PFSK-1 (cell line): ENCODE measurements around the gene KIF4A.

ENCODE experiments used
- FOXP2 ChIP-seq: optimal IDR thresholded peaks from 2 replicates; pipeline ENCODE3; 2011; ENCODE audit warnings: borderline replicate concordance, control low read depth, inconsistent platforms; ENCODE audit not compliant: insufficient read depth; ENCODE audit errors: extremely low read length, extremely low read depth
- POLR2AphosphoS5 ChIP-seq: IDR thresholded peaks from 2 replicates; pipeline ENCODE4 v1.6.1; 2012; ENCODE audit warnings: low read depth, mild to moderate bottlenecking, control low read depth, low read length, moderate library complexity
- REST ChIP-seq, 2 experiments: IDR thresholded peaks; 2 replicates each; pipeline versions ENCODE4 v1.6.1 to v1.8.0; 2011 to 2012; ENCODE audit warnings: low read depth in 2 of 2, low read length in 2 of 2, control low read depth in 1 of 2, inconsistent platforms in 1 of 2, mild to moderate bottlenecking in 1 of 2, moderate library complexity in 1 of 2; ENCODE audit not compliant: insufficient read depth in 1 of 2
- SIN3A ChIP-seq: IDR thresholded peaks from 2 replicates; pipeline ENCODE4 v1.6.1; 2012; ENCODE audit warnings: mild to moderate bottlenecking, low read length, moderate library complexity, borderline replicate concordance; ENCODE audit not compliant: insufficient read depth
- TAF1 ChIP-seq: IDR thresholded peaks from 2 replicates; pipeline ENCODE4 v1.6.1; 2012; ENCODE audit warnings: low read length, control low read depth, borderline replicate concordance; ENCODE audit not compliant: insufficient read depth

Gene KIF4A

GRCh38 chrX:70247252-70247651, 42.7 kb upstream of the KIF4A start:
- TF ChIP-seq SIN3A (no peak), REST (IDR thresholded peaks at IDR 0.05; ENCODE audit: insufficient read depth in 1 of 2, low read depth in 2 of 2, low read length in 2 of 2) (no peak), TAF1 (no peak), POLR2AphosphoS5 (no peak), FOXP2 (no peak)

- TF ChIP-seq FOXP2 (no peak), TAF1 (no peak), SIN3A (no peak), POLR2AphosphoS5 (no peak), REST (IDR thresholded peaks at IDR 0.05; ENCODE audit: insufficient read depth in 1 of 2, low read depth in 2 of 2, low read length in 2 of 2) (no peak)
Measured at GRCh38 chrX:70252491-70252890, 37.4 kb upstream of the KIF4A start.

GRCh38 chrX:70253377-70254062, 36.4 kb upstream of the KIF4A start:
- TF ChIP-seq POLR2AphosphoS5 (no peak), FOXP2 (no peak), REST (IDR thresholded peaks at IDR 0.05; ENCODE audit: insufficient read depth in 1 of 2, low read depth in 2 of 2, low read length in 2 of 2) (no peak), SIN3A (no peak), TAF1 (no peak)

GRCh38 chrX:70254063-70254400, 35.9 kb upstream of the KIF4A start:
- no peak for TF ChIP-seq FOXP2
- TF ChIP-seq REST (IDR thresholded peaks at IDR 0.05; ENCODE audit: insufficient read depth in 1 of 2, low read depth in 2 of 2, low read length in 2 of 2) = no peak
- no peak for TF ChIP-seq TAF1
- no peak for TF ChIP-seq POLR2AphosphoS5
- TF ChIP-seq SIN3A = no peak

GRCh38 chrX:70254909-70255308, 35.0 kb upstream of the KIF4A start:
- TF ChIP-seq REST (IDR thresholded peaks at IDR 0.05; ENCODE audit: insufficient read depth in 1 of 2, low read depth in 2 of 2, low read length in 2 of 2) = no peak
- TF ChIP-seq TAF1 = no peak
- TF ChIP-seq SIN3A = no peak
- no peak for TF ChIP-seq FOXP2
- TF ChIP-seq POLR2AphosphoS5 = no peak
